ENCODE results near the gene WDR7. TPM values are rescaled to one million over a fixed set of nuclear protein-coding genes. Genes with fewer than 3 reads are reported as not detected.

Gene WDR7
- total and polyA plus RNA-seq, 2 experiments from 2014 or later, result 5.9 to 19.0 TPM

DNA sequence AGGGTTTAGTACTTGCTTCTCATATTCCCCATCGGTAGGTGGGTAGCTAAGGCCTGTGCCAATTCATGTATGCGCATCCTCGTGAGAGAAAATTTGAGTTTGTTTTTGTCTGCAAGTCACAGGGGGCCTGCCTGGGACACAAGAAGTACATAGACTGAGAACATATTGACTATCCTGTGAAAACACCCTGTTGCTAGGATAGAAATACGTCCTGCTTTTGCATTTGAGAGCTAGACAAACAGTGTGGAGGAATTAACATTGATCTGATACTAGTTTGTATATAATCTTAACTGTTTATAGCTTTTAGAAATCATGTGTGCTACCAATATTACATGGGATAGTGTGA, 10.9 kb downstream of the WDR7 start:
- Histone ChIP-seq H4K20me1 (ENCODE audit: insufficient read depth, poor library complexity, severe bottlenecking) (no peaks in the 10 kb centered on the region), H3K4me3 (no peak overlapping the region), H3K36me3 (replicated peaks; ENCODE audit: insufficient read depth, low read depth) (no peaks in the 10 kb centered on the region), H3K4me1 (ENCODE audit: insufficient read depth) (peaks cover 6% of the 10 kb centered on the region), H3K27ac (no peak overlapping the region), H3K9me2 (replicated peaks; ENCODE audit: insufficient read depth) (no peaks in the 10 kb centered on the region), H2AFZ (no peak overlapping the region), H3K9me3 (ENCODE audit: low read depth) (no peaks in the 10 kb centered on the region), H3K79me2 (peaks cover 39% of the 10 kb centered on the region), H3K27me3 (no peaks in the 10 kb centered on the region), H3K4me2 (no peak overlapping the region)
- no peak for DNase-seq (ENCODE audit: low spot score)
- no peak for TF ChIP-seq EZH2phosphoT487 (IDR thresholded peaks at IDR 0.05; ENCODE audit: low read depth, severe bottlenecking, unreplicated experiment)
- TF ChIP-seq, protein P1, sequence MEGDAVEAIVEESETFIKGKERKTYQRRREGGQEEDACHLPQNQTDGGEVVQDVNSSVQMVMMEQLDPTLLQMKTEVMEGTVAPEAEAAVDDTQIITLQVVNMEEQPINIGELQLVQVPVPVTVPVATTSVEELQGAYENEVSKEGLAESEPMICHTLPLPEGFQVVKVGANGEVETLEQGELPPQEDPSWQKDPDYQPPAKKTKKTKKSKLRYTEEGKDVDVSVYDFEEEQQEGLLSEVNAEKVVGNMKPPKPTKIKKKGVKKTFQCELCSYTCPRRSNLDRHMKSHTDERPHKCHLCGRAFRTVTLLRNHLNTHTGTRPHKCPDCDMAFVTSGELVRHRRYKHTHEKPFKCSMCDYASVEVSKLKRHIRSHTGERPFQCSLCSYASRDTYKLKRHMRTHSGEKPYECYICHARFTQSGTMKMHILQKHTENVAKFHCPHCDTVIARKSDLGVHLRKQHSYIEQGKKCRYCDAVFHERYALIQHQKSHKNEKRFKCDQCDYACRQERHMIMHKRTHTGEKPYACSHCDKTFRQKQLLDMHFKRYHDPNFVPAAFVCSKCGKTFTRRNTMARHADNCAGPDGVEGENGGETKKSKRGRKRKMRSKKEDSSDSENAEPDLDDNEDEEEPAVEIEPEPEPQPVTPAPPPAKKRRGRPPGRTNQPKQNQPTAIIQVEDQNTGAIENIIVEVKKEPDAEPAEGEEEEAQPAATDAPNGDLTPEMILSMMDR (IDR thresholded peaks at IDR 0.05; ENCODE audit: poor library complexity), result no peak
- no peak for TF ChIP-seq EZH2 (IDR thresholded peaks at IDR 0.05; ENCODE audit: borderline replicate concordance)
- 39% methylated on average over 4 of the region's 4 CpGs for WGBS (ENCODE audit: low lambda C conversion rate, missing lambda C conversion rate)

DNA sequence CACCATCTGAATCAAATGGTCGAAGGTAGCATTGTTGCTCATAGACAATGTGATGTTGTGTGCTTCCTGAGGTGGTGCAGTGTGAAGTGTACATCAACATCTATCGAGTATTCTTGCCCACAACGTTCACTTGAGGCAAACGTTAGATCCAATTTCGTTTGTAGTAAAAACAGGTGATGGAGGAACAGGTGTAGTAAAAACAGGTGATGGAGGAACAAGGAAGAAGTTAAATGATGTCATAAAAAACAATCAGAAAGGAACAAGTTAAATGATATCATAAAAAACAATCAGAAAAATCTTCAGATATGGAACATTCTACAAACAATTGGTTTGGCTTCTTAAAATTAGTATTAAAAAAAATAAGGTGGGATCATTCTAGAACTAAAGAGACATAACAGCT, 11.3 kb downstream of the WDR7 start:
- no peaks in the 10 kb centered on the region for H3K27me3 ChIP-seq
- TF ChIP-seq, protein P1 (IDR thresholded peaks at IDR 0.05; ENCODE audit: poor library complexity), result no peak
- TF ChIP-seq EZH2 (IDR thresholded peaks at IDR 0.05; ENCODE audit: borderline replicate concordance), result no peak
- TF ChIP-seq EZH2phosphoT487 (IDR thresholded peaks at IDR 0.05; ENCODE audit: low read depth, severe bottlenecking, unreplicated experiment), result no peak
- no peaks in the 10 kb centered on the region for H3K36me3 ChIP-seq (replicated peaks; ENCODE audit: insufficient read depth, low read depth)
- no peaks in the 10 kb centered on the region for H3K9me3 ChIP-seq (ENCODE audit: low read depth)
- H3K27ac ChIP-seq, result no peak overlapping the region
- H3K9me2 ChIP-seq (replicated peaks; ENCODE audit: insufficient read depth), result no peaks in the 10 kb centered on the region
- no peak overlapping the region for H2AFZ ChIP-seq
- DNase-seq (ENCODE audit: low spot score), result no peak
- peaks cover 6% of the 10 kb centered on the region for H3K4me1 ChIP-seq (ENCODE audit: insufficient read depth)
- H3K4me3 ChIP-seq, result no peak overlapping the region
- H3K79me2 ChIP-seq, result peaks cover 34% of the 10 kb centered on the region
- 92% methylated on average over 5 of the region's 5 CpGs for WGBS (ENCODE audit: low lambda C conversion rate, missing lambda C conversion rate)
- no peaks in the 10 kb centered on the region for H4K20me1 ChIP-seq (ENCODE audit: insufficient read depth, poor library complexity, severe bottlenecking)
- no peak overlapping the region for H3K4me2 ChIP-seq

DNA sequence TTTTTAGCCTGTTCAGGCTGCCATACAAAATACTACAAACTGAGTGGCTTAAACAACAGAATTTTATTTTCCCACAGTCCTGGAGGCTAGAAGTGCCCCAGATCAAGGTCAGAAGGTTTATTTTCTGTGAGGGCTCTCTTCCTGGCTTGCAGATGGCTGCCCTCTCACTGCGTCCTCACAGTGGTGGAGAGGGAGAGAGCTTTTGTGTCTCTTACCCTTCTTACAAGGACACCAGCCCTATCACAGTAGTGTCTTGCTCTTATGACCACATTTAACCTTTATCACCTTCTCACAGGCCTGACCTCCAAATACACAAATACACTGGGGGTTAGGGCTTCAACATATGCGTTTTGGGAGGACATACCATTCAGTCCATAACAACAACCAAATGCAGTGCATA, 11.7 kb downstream of the WDR7 start:
- Histone ChIP-seq H3K9me3 (ENCODE audit: low read depth) (no peaks in the 10 kb centered on the region), H3K36me3 (replicated peaks; ENCODE audit: insufficient read depth, low read depth) (no peaks in the 10 kb centered on the region), H4K20me1 (ENCODE audit: insufficient read depth, poor library complexity, severe bottlenecking) (no peaks in the 10 kb centered on the region), H3K9me2 (replicated peaks; ENCODE audit: insufficient read depth) (no peaks in the 10 kb centered on the region), H2AFZ (no peak overlapping the region), H3K4me1 (ENCODE audit: insufficient read depth) (peaks cover 6% of the 10 kb centered on the region), H3K4me2 (no peak overlapping the region), H3K4me3 (no peak overlapping the region), H3K27me3 (no peaks in the 10 kb centered on the region), H3K79me2 (peaks cover 32% of the 10 kb centered on the region), H3K27ac (no peak overlapping the region)
- TF ChIP-seq, protein P1 (IDR thresholded peaks at IDR 0.05; ENCODE audit: poor library complexity), result no peak
- no peak for TF ChIP-seq EZH2 (IDR thresholded peaks at IDR 0.05; ENCODE audit: borderline replicate concordance)
- TF ChIP-seq EZH2phosphoT487 (IDR thresholded peaks at IDR 0.05; ENCODE audit: low read depth, severe bottlenecking, unreplicated experiment), result no peak
- DNase-seq (ENCODE audit: low spot score), result no peak
- 90% methylated on average over 2 of the region's 2 CpGs for WGBS (ENCODE audit: low lambda C conversion rate, missing lambda C conversion rate)

DNA sequence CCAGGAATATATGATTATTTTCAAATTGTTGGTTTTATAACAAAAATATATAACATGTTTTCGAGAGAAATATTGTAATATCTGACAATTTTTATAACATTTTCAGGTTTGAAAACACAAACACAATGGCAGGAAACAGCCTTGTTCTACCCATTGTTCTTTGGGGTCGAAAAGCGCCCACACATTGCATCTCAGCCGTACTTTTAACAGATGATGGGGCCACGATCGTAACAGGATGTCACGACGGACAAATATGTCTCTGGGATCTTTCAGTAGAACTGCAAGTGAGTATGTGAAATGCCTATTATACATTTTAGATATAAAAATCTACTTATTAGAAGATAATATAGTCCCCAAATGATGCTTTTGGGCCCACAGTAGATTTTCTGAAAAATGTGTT, 21.2 kb downstream of the WDR7 start:
- Histone ChIP-seq H3K9me3 (ENCODE audit: low read depth) (no peaks in the 10 kb centered on the region), H3K79me2 (peaks cover 11% of the 10 kb centered on the region), H3K4me3 (no peak overlapping the region), H3K36me3 (replicated peaks; ENCODE audit: insufficient read depth, low read depth) (no peaks in the 10 kb centered on the region), H3K27me3 (no peaks in the 10 kb centered on the region), H2AFZ (no peak overlapping the region), H3K4me1 (ENCODE audit: insufficient read depth) (no peaks in the 10 kb centered on the region), H3K9me2 (replicated peaks; ENCODE audit: insufficient read depth) (no peaks in the 10 kb centered on the region), H3K4me2 (no peak overlapping the region), H4K20me1 (ENCODE audit: insufficient read depth, poor library complexity, severe bottlenecking) (no peaks in the 10 kb centered on the region), H3K27ac (no peak overlapping the region)
- WGBS (ENCODE audit: low lambda C conversion rate, missing lambda C conversion rate), result 83% methylated on average over 8 of the region's 8 CpGs
- DNase-seq (ENCODE audit: low spot score), result no peak
- TF ChIP-seq, protein P1 (IDR thresholded peaks at IDR 0.05; ENCODE audit: poor library complexity), result no peak
- TF ChIP-seq EZH2 (IDR thresholded peaks at IDR 0.05; ENCODE audit: borderline replicate concordance), result no peak
- TF ChIP-seq EZH2phosphoT487 (IDR thresholded peaks at IDR 0.05; ENCODE audit: low read depth, severe bottlenecking, unreplicated experiment), result no peak
